ENCODE results near the gene GBA2. TPM values are rescaled to one million over a fixed set of nuclear protein-coding genes. Genes with fewer than 3 reads are reported as not detected.

The GBA2 gene
- total RNA-seq, 1 donor from 2014 or later = 68.0 TPM

GRCh38 chr9:35687972-35688557 lies 61.0 kb downstream of the GBA2 start:
- peak overlapping the region; percentile 73 for H3K4me3 ChIP-seq
- TF ChIP-seq CTCF (IDR thresholded peaks at IDR 0.05) = no peak
- no peak for ATAC-seq
- no peak for DNase-seq
- H3K27me3 ChIP-seq (ENCODE audit: low read depth) = no peaks in the 10 kb centered on the region
- no peak overlapping the region for H3K27ac ChIP-seq
- H3K36me3 ChIP-seq = peaks cover 11% of the 10 kb centered on the region
- intact Hi-C loops (cut with DNase I) = no loop called here
- H3K9me3 ChIP-seq = no peaks in the 10 kb centered on the region
- peaks cover 21% of the 10 kb centered on the region for H3K4me1 ChIP-seq

GRCh38 chr9:35687306-35687705 lies 61.7 kb downstream of the GBA2 start:
- Histone ChIP-seq H3K9me3 (no peaks in the 10 kb centered on the region), H3K36me3 (peaks cover 11% of the 10 kb centered on the region), H3K4me1 (peaks cover 23% of the 10 kb centered on the region), H3K4me3 (no peak overlapping the region), H3K27ac (no peak overlapping the region), H3K27me3 (ENCODE audit: low read depth) (no peaks in the 10 kb centered on the region)
- ATAC-seq (no peak), DNase-seq (no peak)
- intact Hi-C loops (cut with DNase I) = no loop called here
- TF ChIP-seq CTCF (IDR thresholded peaks at IDR 0.05) = no peak

Small RNA genes within 50 kb of the gene (microRNA-seq; reads per million reads assigned to microRNA genes)
- gene MIR6852 (ENCODE audit: borderline number of aligned reads) (not detected), gene MIR6853 (ENCODE audit: borderline number of aligned reads) (not detected)

Other genes starting within 250 kb of the GBA2 start
- gene TESK1, start 144.0 kb downstream of the GBA2 start, total RNA-seq = 44.0 TPM
- gene CD72, start 130.8 kb downstream of the GBA2 start, total RNA-seq = 4.5 TPM
- gene SIT1, start 98.3 kb downstream of the GBA2 start, total RNA-seq = 1.5 TPM
- gene RMRP, start 91.2 kb downstream of the GBA2 start, total RNA-seq = 24,340 TPM
- 28.9 TPM for gene CCDC107, start 90.9 kb downstream of the GBA2 start, total RNA-seq
- 1.2 TPM for gene ARHGEF39, start 84.0 kb downstream of the GBA2 start, total RNA-seq
- gene CA9, start 75.3 kb downstream of the GBA2 start, total RNA-seq = not detected
- 110 TPM for gene TPM2, start 59.3 kb downstream of the GBA2 start, total RNA-seq
- 406 TPM for gene TLN1, start 17.0 kb downstream of the GBA2 start, total RNA-seq
- 28.1 TPM for gene CREB3, start 16.6 kb downstream of the GBA2 start, total RNA-seq
- 29.6 TPM for gene RGP1, start 59 bp upstream of the GBA2 start, total RNA-seq
- gene MSMP, start 5.0 kb upstream of the GBA2 start, total RNA-seq = not detected
- 20.6 TPM for gene NPR2, start 42.4 kb upstream of the GBA2 start, total RNA-seq
- gene SPAG8, start 63.0 kb upstream of the GBA2 start, total RNA-seq = 13.3 TPM
- 32.6 TPM for gene HINT2, start 65.8 kb upstream of the GBA2 start, total RNA-seq
- 0.32 TPM for gene FAM221B, start 79.5 kb upstream of the GBA2 start, total RNA-seq
- gene TMEM8B, start 80.0 kb upstream of the GBA2 start, total RNA-seq = 12.6 TPM
- not detected for gene OR13J1, start 121.2 kb upstream of the GBA2 start, total RNA-seq
- 8.7 TPM for gene HRCT1, start 157.0 kb upstream of the GBA2 start, total RNA-seq
- gene SPAAR, start 160.3 kb upstream of the GBA2 start, total RNA-seq = 11.9 TPM
- gene OR2S2, start 208.9 kb upstream of the GBA2 start, total RNA-seq = not detected